ENCODE measurements around the gene INAVA.

INAVA gene

GRCh38 chr1:200918006-200918405 is 23.3 kb downstream of the INAVA start:
- Histone ChIP-seq H3K9ac (ENCODE audit: low read depth, low read length) (no peak overlapping the region), H3K36me3 (ENCODE audit: insufficient read depth, low read length) (no peaks in the 10 kb centered on the region), H3K4me1 (ENCODE audit: insufficient read depth, low read length) (no peaks in the 10 kb centered on the region), H3K4me3 (ENCODE audit: low read depth in 1 of 2, low read length in 2 of 2) (no peak overlapping the region), H3K27ac (ENCODE audit: low read length) (no peak overlapping the region), H3K9me3 (ENCODE audit: insufficient read depth, low read length, severe bottlenecking) (no peaks in the 10 kb centered on the region), H3K79me2 (ENCODE audit: insufficient read depth, low read length) (no peaks in the 10 kb centered on the region), H3K27me3 (ENCODE audit: insufficient read depth, low read length, poor library complexity) (no peaks in the 10 kb centered on the region), H3K4me2 (ENCODE audit: insufficient read depth, low read length) (no peak overlapping the region), H2AFZ (ENCODE audit: low read depth, low read length) (no peak overlapping the region), H4K20me1 (ENCODE audit: insufficient read depth, low read length) (no peaks in the 10 kb centered on the region; the same call in 1 of the 2 replicates)
- ATAC-seq (ENCODE audit: insufficient read depth, low read depth) (no peak), DNase-seq (no peak)
- TF ChIP-seq CTCF (IDR thresholded peaks at IDR 0.05; ENCODE audit: borderline replicate concordance, extremely low read depth, low read length, poor library complexity, severe bottlenecking) (no peak), EZH2 (IDR thresholded peaks at IDR 0.05; ENCODE audit: borderline replicate concordance, low read depth, low read length, severe bottlenecking) (no peak)

- Histone ChIP-seq H3K4me2 (ENCODE audit: insufficient read depth, low read length) (no peak overlapping the region), H3K79me2 (ENCODE audit: insufficient read depth, low read length) (no peaks in the 10 kb centered on the region), H3K9me3 (ENCODE audit: insufficient read depth, low read length, severe bottlenecking) (no peaks in the 10 kb centered on the region), H3K27me3 (ENCODE audit: insufficient read depth, low read length, poor library complexity) (no peaks in the 10 kb centered on the region), H2AFZ (ENCODE audit: low read depth, low read length) (no peak overlapping the region), H3K36me3 (ENCODE audit: insufficient read depth, low read length) (no peaks in the 10 kb centered on the region), H3K9ac (ENCODE audit: low read depth, low read length) (no peak overlapping the region), H3K27ac (ENCODE audit: low read length) (no peak overlapping the region), H3K4me1 (ENCODE audit: insufficient read depth, low read length) (no peaks in the 10 kb centered on the region), H3K4me3 (ENCODE audit: low read depth in 1 of 2, low read length in 2 of 2) (no peak overlapping the region), H4K20me1 (ENCODE audit: insufficient read depth, low read length) (no peaks in the 10 kb centered on the region; the same call in 1 of the 2 replicates)
- ATAC-seq (ENCODE audit: insufficient read depth, low read depth) (no peak), DNase-seq (no peak)
- no peak for TF ChIP-seq EZH2 (IDR thresholded peaks at IDR 0.05; ENCODE audit: borderline replicate concordance, low read depth, low read length, severe bottlenecking)
- no peak for TF ChIP-seq CTCF (IDR thresholded peaks at IDR 0.05; ENCODE audit: borderline replicate concordance, extremely low read depth, low read length, poor library complexity, severe bottlenecking)
These were observed 24.7 kb downstream of the INAVA start for GRCh38 chr1:200919386-200919785.

- no peaks in the 10 kb centered on the region for H3K4me1 ChIP-seq (ENCODE audit: insufficient read depth, low read length)
- no peaks in the 10 kb centered on the region for H3K27me3 ChIP-seq (ENCODE audit: insufficient read depth, low read length, poor library complexity)
- no peaks in the 10 kb centered on the region; the same call in 1 of the 2 replicates for H4K20me1 ChIP-seq (ENCODE audit: insufficient read depth, low read length)
- H3K36me3 ChIP-seq (ENCODE audit: insufficient read depth, low read length) = no peaks in the 10 kb centered on the region
- H3K9me3 ChIP-seq (ENCODE audit: insufficient read depth, low read length, severe bottlenecking) = no peaks in the 10 kb centered on the region
- DNase-seq (no peak), ATAC-seq (ENCODE audit: insufficient read depth, low read depth) (no peak)
- H3K27ac ChIP-seq (ENCODE audit: low read length) = no peak overlapping the region
- TF ChIP-seq CTCF (IDR thresholded peaks at IDR 0.05; ENCODE audit: borderline replicate concordance, extremely low read depth, low read length, poor library complexity, severe bottlenecking) = no peak
- no peak for TF ChIP-seq EZH2 (IDR thresholded peaks at IDR 0.05; ENCODE audit: borderline replicate concordance, low read depth, low read length, severe bottlenecking)
- H3K9ac ChIP-seq (ENCODE audit: low read depth, low read length) = no peak overlapping the region
- no peak overlapping the region for H2AFZ ChIP-seq (ENCODE audit: low read depth, low read length)
- H3K4me3 ChIP-seq (ENCODE audit: low read depth in 1 of 2, low read length in 2 of 2) = no peak overlapping the region
- no peak overlapping the region for H3K4me2 ChIP-seq (ENCODE audit: insufficient read depth, low read length)
- H3K79me2 ChIP-seq (ENCODE audit: insufficient read depth, low read length) = no peaks in the 10 kb centered on the region
These were observed 26.9 kb downstream of the INAVA start for GRCh38 chr1:200921571-200922110.

Data from DND-41 (cell line).